ENCODE results near the gene MED15.

- TF ChIP-seq TAF1 (IDR thresholded peaks at IDR 0.05; ENCODE audit: low read depth, low read length), result no peak
- no peak for TF ChIP-seq POLR2AphosphoS5 (IDR thresholded peaks at IDR 0.05; ENCODE audit: low read depth, low read length)
- no peak for TF ChIP-seq POLR2A (IDR thresholded peaks at IDR 0.05; ENCODE audit: low read depth, low read length)
- TF ChIP-seq PAX5 (IDR thresholded peaks at IDR 0.05; ENCODE audit: insufficient read depth, low read length, severe bottlenecking), result no peak
- TF ChIP-seq SPI1 (IDR thresholded peaks at IDR 0.05; ENCODE audit: low read depth, low read length), result no peak
Observed at GRCh38 chr22:20487715-20488114, 19.7 kb upstream of the MED15 start.
